ENCODE results near the gene SORT1. TPM values are rescaled to one million over a fixed set of nuclear protein-coding genes. Genes with fewer than 3 reads are reported as not detected.
"Not testable (repeated sequence)": the region's sequence is repeated elsewhere in the genome, so short reads cannot be mapped to it uniquely, and the experiment has no call there.

Gene SORT1
- total RNA-seq (1 to 10 TPM; 3.0 to 3.9 TPM), polyA plus RNA-seq (0.16 TPM)

GRCh38 chr1:109397581-109398342 lies at the start of gene SORT1:
SORT1 (minus strand) TSS chr1:109397918; CDS start chr1:109397892, 26 bp downstream.
- H3K27me3 ChIP-seq (ENCODE audit: insufficient read depth, low read length, poor library complexity, severe bottlenecking), result peaks cover 24% of the 10 kb centered on the region
- H3K27me3 Mint-ChIP-seq, result peaks cover 33 to 41% of the 10 kb centered on the region in 2 donors
- H3K27ac Mint-ChIP-seq, result peak within 1 kb of the TSS in 3 of 8 donors; percentile 41 to 67 (median 46)
- H3K27ac ChIP-seq (ENCODE audit: low read depth, low read length), result peak within 1 kb of the TSS; percentile 60
- ChIA-PET POLR2A (interaction anchor here (1.6 kb wide), 1 partner anchor 115 kb away, joined by 4 read pairs; the partner anchor contains the start of gene PSRC1), CTCF (interaction anchor here (1.0 to 4.5 kb wide), 9 partner anchors 11 to 197 kb away, joined by 3 to 53 read pairs (median 5); partner anchors contain the start of gene PSRC1)
- H3K9me3 ChIP-seq (ENCODE audit: low read length), result no peaks in the 10 kb centered on the region
- H3K9me3 Mint-ChIP-seq, result no peaks in the 10 kb centered on the region
- H3K4me1 Mint-ChIP-seq, result peaks cover 7 to 18% (median 15%) of the 10 kb centered on the region in 3 donors
- peak within 1 kb of the TSS; percentile 30 for H3K4me3 ChIP-seq (ENCODE audit: low read length)
- H3K4me3 Mint-ChIP-seq, result peak within 1 kb of the TSS; percentile 77 to 92 (median 80)
- peak; percentile 38 to 78 (median 50) for DNase-seq
- H3K4me1 ChIP-seq (ENCODE audit: insufficient read depth, low read length), result peaks cover 10% of the 10 kb centered on the region
- H3K36me3 ChIP-seq (ENCODE audit: insufficient read depth, low read length), result no peaks in the 10 kb centered on the region
- peaks cover 0 to 27% (median 6%) of the 10 kb centered on the region in 3 donors for H3K36me3 Mint-ChIP-seq

- H3K9me3 Mint-ChIP-seq; CTCF ChIA-PET; DNase-seq; H3K36me3 Mint-ChIP-seq; H3K9me3 ChIP-seq (ENCODE audit: low read length); H3K4me3 Mint-ChIP-seq; H3K4me3 ChIP-seq (ENCODE audit: low read length); H3K27ac Mint-ChIP-seq; H3K27me3 ChIP-seq (ENCODE audit: insufficient read depth, low read length, poor library complexity, severe bottlenecking); POLR2A ChIA-PET; H3K4me1 Mint-ChIP-seq; H3K4me1 ChIP-seq (ENCODE audit: insufficient read depth, low read length); H3K36me3 ChIP-seq (ENCODE audit: insufficient read depth, low read length); H3K27ac ChIP-seq (ENCODE audit: low read depth, low read length): not testable (repeated sequence)
- H3K27me3 Mint-ChIP-seq, result peaks cover 34 to 43% of the 10 kb centered on the region in 2 donors
These were observed 48.4 kb upstream of the SORT1 start for GRCh38 chr1:109445949-109446695.

- no peaks in the 10 kb centered on the region for H3K36me3 ChIP-seq (ENCODE audit: insufficient read depth, low read length)
- no peaks in the 10 kb centered on the region for H3K4me1 ChIP-seq (ENCODE audit: insufficient read depth, low read length)
- H3K27ac ChIP-seq (ENCODE audit: low read depth, low read length), result no peak overlapping the region
- no peaks in the 10 kb centered on the region for H3K9me3 Mint-ChIP-seq
- H3K4me3 Mint-ChIP-seq, result no peak overlapping the region
- POLR2A ChIA-PET, result no interaction called here
- H3K9me3 ChIP-seq (ENCODE audit: low read length), result no peaks in the 10 kb centered on the region
- H3K4me1 Mint-ChIP-seq, result no peaks in the 10 kb centered on the region
- CTCF ChIA-PET, result no interaction called here
- peaks cover 0 to 6% (median 1%) of the 10 kb centered on the region in 3 donors for H3K36me3 Mint-ChIP-seq
- no peak overlapping the region for H3K4me3 ChIP-seq (ENCODE audit: low read length)
- H3K27ac Mint-ChIP-seq, result no peak overlapping the region
- no peak for DNase-seq
- peaks cover 9% of the 10 kb centered on the region for H3K27me3 ChIP-seq (ENCODE audit: insufficient read depth, low read length, poor library complexity, severe bottlenecking)
- peaks cover 23 to 25% of the 10 kb centered on the region in 2 donors for H3K27me3 Mint-ChIP-seq
These were observed 46.6 kb upstream of the SORT1 start for GRCh38 chr1:109444346-109444745.

GRCh38 chr1:109443476-109443875 lies 45.8 kb upstream of the SORT1 start:
- peaks cover 17 to 22% of the 10 kb centered on the region in 2 donors for H3K27me3 Mint-ChIP-seq
- POLR2A ChIA-PET, result no interaction called here
- CTCF ChIA-PET, result no interaction called here
- Histone ChIP-seq H3K9me3 (ENCODE audit: low read length) (no peaks in the 10 kb centered on the region), H3K27ac (ENCODE audit: low read depth, low read length) (no peak overlapping the region), H3K27me3 (ENCODE audit: insufficient read depth, low read length, poor library complexity, severe bottlenecking) (peaks cover 9% of the 10 kb centered on the region), H3K4me3 (ENCODE audit: low read length) (no peak overlapping the region), H3K36me3 (ENCODE audit: insufficient read depth, low read length) (no peaks in the 10 kb centered on the region), H3K4me1 (ENCODE audit: insufficient read depth, low read length) (no peaks in the 10 kb centered on the region)
- no peak overlapping the region for H3K27ac Mint-ChIP-seq
- H3K9me3 Mint-ChIP-seq, result no peaks in the 10 kb centered on the region
- no peak for DNase-seq
- H3K36me3 Mint-ChIP-seq, result peaks cover 0 to 6% (median 1%) of the 10 kb centered on the region in 3 donors
- no peaks in the 10 kb centered on the region for H3K4me1 Mint-ChIP-seq
- H3K4me3 Mint-ChIP-seq, result no peak overlapping the region

- no peak overlapping the region for H3K27ac ChIP-seq (ENCODE audit: low read depth, low read length)
- H3K27ac Mint-ChIP-seq, result no peak overlapping the region
- no peak for DNase-seq
- H3K4me3 ChIP-seq (ENCODE audit: low read length), result no peak overlapping the region
- H3K36me3 ChIP-seq (ENCODE audit: insufficient read depth, low read length), result no peaks in the 10 kb centered on the region
- peaks cover 0 to 1% (median 0%) of the 10 kb centered on the region in 3 donors for H3K36me3 Mint-ChIP-seq
- H3K9me3 Mint-ChIP-seq, result no peaks in the 10 kb centered on the region
- peaks cover 10 to 11% of the 10 kb centered on the region in 2 donors for H3K27me3 Mint-ChIP-seq
- H3K27me3 ChIP-seq (ENCODE audit: insufficient read depth, low read length, poor library complexity, severe bottlenecking), result peaks cover 9% of the 10 kb centered on the region
- no peaks in the 10 kb centered on the region for H3K4me1 Mint-ChIP-seq
- no peaks in the 10 kb centered on the region for H3K4me1 ChIP-seq (ENCODE audit: insufficient read depth, low read length)
- no peaks in the 10 kb centered on the region for H3K9me3 ChIP-seq (ENCODE audit: low read length)
- CTCF ChIA-PET, result no interaction called here
- H3K4me3 Mint-ChIP-seq, result no peak overlapping the region
- POLR2A ChIA-PET, result no interaction called here
These were observed 43.4 kb upstream of the SORT1 start for GRCh38 chr1:109441069-109441468.

- ChIA-PET CTCF (interaction anchor here (1.0 kb wide), 1 partner anchor 45 kb away, joined by 3 read pairs; the partner anchor contains the start of gene ATXN7L2), POLR2A (no interaction called here)
- Histone ChIP-seq H3K9me3 (ENCODE audit: low read length) (no peaks in the 10 kb centered on the region), H3K4me3 (ENCODE audit: low read length) (no peak overlapping the region), H3K36me3 (ENCODE audit: insufficient read depth, low read length) (no peaks in the 10 kb centered on the region), H3K4me1 (ENCODE audit: insufficient read depth, low read length) (no peaks in the 10 kb centered on the region), H3K27ac (ENCODE audit: low read depth, low read length) (no peak overlapping the region), H3K27me3 (ENCODE audit: insufficient read depth, low read length, poor library complexity, severe bottlenecking) (peaks cover 9% of the 10 kb centered on the region)
- no peaks in the 10 kb centered on the region for H3K9me3 Mint-ChIP-seq
- H3K27ac Mint-ChIP-seq, result no peak overlapping the region
- no peaks in the 10 kb centered on the region for H3K4me1 Mint-ChIP-seq
- peaks cover 7 to 19% of the 10 kb centered on the region in 2 donors for H3K27me3 Mint-ChIP-seq
- H3K4me3 Mint-ChIP-seq, result no peak overlapping the region
- no peak for DNase-seq
- no peaks in the 10 kb centered on the region for H3K36me3 Mint-ChIP-seq
These were observed 41.1 kb upstream of the SORT1 start for GRCh38 chr1:109438798-109439297.

- CTCF ChIA-PET, result interaction anchor here (1.4 kb wide), 1 partner anchor 98 kb away, joined by 4 read pairs; no protein-coding TSS in a partner anchor
These were observed 36.8 kb upstream of the SORT1 start for GRCh38 chr1:109434484-109434883.

GRCh38 chr1:109433322-109433721 lies 35.6 kb upstream of the SORT1 start:
- H3K4me1 Mint-ChIP-seq, result no peaks in the 10 kb centered on the region
- POLR2A ChIA-PET, result no interaction called here
- CTCF ChIA-PET, result interaction anchor here (1.4 kb wide), 1 partner anchor 99 kb away, joined by 4 read pairs; no protein-coding TSS in a partner anchor

More at GRCh38 chr1:109434484-109434883, 36.8 kb upstream of the SORT1 start:
- no peaks in the 10 kb centered on the region for H3K4me1 ChIP-seq (ENCODE audit: insufficient read depth, low read length)
- H3K4me3 ChIP-seq (ENCODE audit: low read length), result no peak overlapping the region
- no peaks in the 10 kb centered on the region for H3K9me3 Mint-ChIP-seq
- H3K27me3 Mint-ChIP-seq, result peaks cover 7 to 19% of the 10 kb centered on the region in 2 donors
- no peak overlapping the region for H3K4me3 Mint-ChIP-seq
- DNase-seq, result no peak
- H3K27me3 ChIP-seq (ENCODE audit: insufficient read depth, low read length, poor library complexity, severe bottlenecking), result no peaks in the 10 kb centered on the region
- POLR2A ChIA-PET, result no interaction called here
- no peaks in the 10 kb centered on the region for H3K4me1 Mint-ChIP-seq
- no peak overlapping the region for H3K27ac Mint-ChIP-seq
- H3K36me3 Mint-ChIP-seq, result no peaks in the 10 kb centered on the region
- H3K27ac ChIP-seq (ENCODE audit: low read depth, low read length), result no peak overlapping the region
- H3K9me3 ChIP-seq (ENCODE audit: low read length), result no peaks in the 10 kb centered on the region
- H3K36me3 ChIP-seq (ENCODE audit: insufficient read depth, low read length), result no peaks in the 10 kb centered on the region

More at GRCh38 chr1:109433322-109433721, 35.6 kb upstream of the SORT1 start:
- Histone ChIP-seq H3K27me3 (ENCODE audit: insufficient read depth, low read length, poor library complexity, severe bottlenecking) (no peaks in the 10 kb centered on the region), H3K36me3 (ENCODE audit: insufficient read depth, low read length) (no peaks in the 10 kb centered on the region), H3K4me1 (ENCODE audit: insufficient read depth, low read length) (no peaks in the 10 kb centered on the region), H3K4me3 (ENCODE audit: low read length) (no peak overlapping the region), H3K27ac (ENCODE audit: low read depth, low read length) (no peak overlapping the region), H3K9me3 (ENCODE audit: low read length) (no peaks in the 10 kb centered on the region)
- peaks cover 7 to 19% of the 10 kb centered on the region in 2 donors for H3K27me3 Mint-ChIP-seq
- no peaks in the 10 kb centered on the region for H3K9me3 Mint-ChIP-seq
- H3K27ac Mint-ChIP-seq, result no peak overlapping the region
- no peaks in the 10 kb centered on the region for H3K36me3 Mint-ChIP-seq
- no peak overlapping the region for H3K4me3 Mint-ChIP-seq
- no peak for DNase-seq

All from CD8-positive, alpha-beta memory T cell (primary cell).